ENCODE measurements around the gene SLC13A1.

SLC13A1 gene

GRCh38 chr7:123220396-123220795, 20.6 kb upstream of the SLC13A1 start (continued):
- no peak for TF ChIP-seq ZNF776 (tag by site-specific recombination; IDR thresholded peaks at IDR 0.05; ENCODE audit: borderline replicate concordance)

DNA sequence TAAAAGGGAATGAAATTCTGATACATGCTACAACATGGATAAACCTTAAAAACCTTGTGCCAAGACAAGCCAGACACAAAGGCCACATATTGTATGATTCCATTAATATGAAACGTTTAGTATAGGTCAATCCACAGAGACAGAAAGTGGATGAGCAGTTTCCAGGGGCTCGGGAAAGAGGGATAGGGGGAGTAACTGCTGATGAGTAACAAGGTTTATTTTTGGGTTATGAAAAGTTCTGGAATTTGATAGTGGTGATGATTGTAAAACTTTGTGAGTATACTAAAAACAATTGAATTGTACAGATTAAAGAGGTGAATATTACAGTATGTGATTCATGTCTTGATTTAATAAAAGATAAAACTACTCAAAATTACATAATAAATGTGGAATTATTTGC, 19.1 kb upstream of the SLC13A1 start:
- Histone ChIP-seq H3K27ac (ENCODE audit: extremely low read depth, low read depth, low read length) (no peak overlapping the region), H3K36me3 (ENCODE audit: control insufficient read depth in 2 of 2, insufficient read depth in 1 of 2, low read length in 2 of 2) (no peaks in the 10 kb centered on the region), H3K9me3 (ENCODE audit: control insufficient read depth, insufficient read depth, low read depth, low read length) (no peaks in the 10 kb centered on the region), H3K4me1 (ENCODE audit: control insufficient read depth, insufficient read depth, low read length) (no peaks in the 10 kb centered on the region), H3K4me3 (ENCODE audit: low read depth, low read length) (no peak overlapping the region)
- POLR2A ChIA-PET: no interaction called here
- CTCF ChIA-PET: no interaction called here
- TF ChIP-seq ZSCAN4 (tag by site-specific recombination; IDR thresholded peaks at IDR 0.05) (no peak), YY1 (tag by site-specific recombination; IDR thresholded peaks at IDR 0.05) (no peak), ZNF155 (tag by site-specific recombination; IDR thresholded peaks at IDR 0.05) (no peak), ZBTB6 (tag by site-specific recombination; IDR thresholded peaks at IDR 0.05) (no peak)

- Histone ChIP-seq H3K36me3 (ENCODE audit: control insufficient read depth in 2 of 2, insufficient read depth in 1 of 2, low read length in 2 of 2) (no peaks in the 10 kb centered on the region), H3K9me3 (ENCODE audit: control insufficient read depth, insufficient read depth, low read depth, low read length) (no peaks in the 10 kb centered on the region), H3K27ac (ENCODE audit: extremely low read depth, low read depth, low read length) (no peak overlapping the region), H3K4me3 (ENCODE audit: low read depth, low read length) (no peak overlapping the region), H3K4me1 (ENCODE audit: control insufficient read depth, insufficient read depth, low read length) (no peaks in the 10 kb centered on the region)
- TF ChIP-seq MEIS1 (CRISPR knock-in tag; IDR thresholded peaks at IDR 0.05; ENCODE audit: borderline replicate concordance) (no peak), ZNF521 (tag by site-specific recombination; IDR thresholded peaks at IDR 0.05) (no peak), GLIS1 (tag by site-specific recombination; IDR thresholded peaks at IDR 0.05) (no peak), HOXA7 (CRISPR knock-in tag; IDR thresholded peaks at IDR 0.05; ENCODE audit: borderline replicate concordance) (no peak)
- TF ChIP-seq, protein P1, sequence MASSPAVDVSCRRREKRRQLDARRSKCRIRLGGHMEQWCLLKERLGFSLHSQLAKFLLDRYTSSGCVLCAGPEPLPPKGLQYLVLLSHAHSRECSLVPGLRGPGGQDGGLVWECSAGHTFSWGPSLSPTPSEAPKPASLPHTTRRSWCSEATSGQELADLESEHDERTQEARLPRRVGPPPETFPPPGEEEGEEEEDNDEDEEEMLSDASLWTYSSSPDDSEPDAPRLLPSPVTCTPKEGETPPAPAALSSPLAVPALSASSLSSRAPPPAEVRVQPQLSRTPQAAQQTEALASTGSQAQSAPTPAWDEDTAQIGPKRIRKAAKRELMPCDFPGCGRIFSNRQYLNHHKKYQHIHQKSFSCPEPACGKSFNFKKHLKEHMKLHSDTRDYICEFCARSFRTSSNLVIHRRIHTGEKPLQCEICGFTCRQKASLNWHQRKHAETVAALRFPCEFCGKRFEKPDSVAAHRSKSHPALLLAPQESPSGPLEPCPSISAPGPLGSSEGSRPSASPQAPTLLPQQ (tag by site-specific recombination; IDR thresholded peaks at IDR 0.05): no peak
- CTCF ChIA-PET: interaction anchor here (0.6 kb wide), 1 partner anchor 13 kb away, joined by 6 read pairs; no protein-coding TSS in a partner anchor
- POLR2A ChIA-PET: no interaction called here
These were observed 17.1 kb upstream of the SLC13A1 start for GRCh38 chr7:123216825-123217224.

- ChIA-PET CTCF (interaction anchor here (0.7 kb wide), 1 partner anchor 37 kb away, joined by 3 read pairs; no protein-coding TSS in a partner anchor), POLR2A (no interaction called here)
- Histone ChIP-seq H3K36me3 (ENCODE audit: control insufficient read depth in 2 of 2, insufficient read depth in 1 of 2, low read length in 2 of 2) (no peaks in the 10 kb centered on the region), H3K4me3 (ENCODE audit: low read depth, low read length) (no peak overlapping the region), H3K9me3 (ENCODE audit: control insufficient read depth, insufficient read depth, low read depth, low read length) (no peaks in the 10 kb centered on the region), H3K27ac (ENCODE audit: extremely low read depth, low read depth, low read length) (no peak overlapping the region), H3K4me1 (ENCODE audit: control insufficient read depth, insufficient read depth, low read length) (no peaks in the 10 kb centered on the region)
- TF ChIP-seq ZNF707 (tag by site-specific recombination; IDR thresholded peaks at IDR 0.05): peak; percentile 86
- no peak for TF ChIP-seq ZNF16 (tag by site-specific recombination; IDR thresholded peaks at IDR 0.05; ENCODE audit: low read depth)
These were observed 15.6 kb upstream of the SLC13A1 start for GRCh38 chr7:123215350-123215749.

DNA sequence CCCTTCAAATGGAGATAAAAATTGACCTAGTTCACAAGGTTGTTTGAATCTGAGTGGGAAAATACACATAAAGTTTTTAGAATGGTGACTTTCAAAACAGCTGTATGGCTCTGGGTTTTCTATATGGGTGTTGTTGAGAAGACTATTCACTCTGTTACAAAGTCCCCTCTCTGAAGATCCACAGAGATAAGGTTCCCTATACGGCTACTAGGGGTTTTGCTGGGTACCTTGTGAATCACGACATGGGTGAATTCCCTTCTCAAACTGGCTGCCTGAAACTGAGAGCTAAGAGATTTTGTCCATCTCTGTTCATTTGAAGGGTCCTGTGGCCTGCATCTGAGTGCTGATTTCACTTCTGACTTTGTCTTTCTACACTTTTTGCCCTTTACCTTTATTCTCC, 11.8 kb upstream of the SLC13A1 start:
- Histone ChIP-seq H3K27ac (ENCODE audit: extremely low read depth, low read depth, low read length) (no peak overlapping the region), H3K9me3 (ENCODE audit: control insufficient read depth, insufficient read depth, low read depth, low read length) (no peaks in the 10 kb centered on the region), H3K36me3 (ENCODE audit: control insufficient read depth in 2 of 2, insufficient read depth in 1 of 2, low read length in 2 of 2) (no peaks in the 10 kb centered on the region), H3K4me3 (ENCODE audit: low read depth, low read length) (no peak overlapping the region), H3K4me1 (ENCODE audit: control insufficient read depth, insufficient read depth, low read length) (no peaks in the 10 kb centered on the region)
- POLR2A ChIA-PET: no interaction called here
- TF ChIP-seq ZNF16 (tag by site-specific recombination; IDR thresholded peaks at IDR 0.05; ENCODE audit: low read depth) (no peak), ZSCAN5A (tag by site-specific recombination; IDR thresholded peaks at IDR 0.05) (no peak), ZNF416 (tag by site-specific recombination; IDR thresholded peaks at IDR 0.05) (no peak)
- CTCF ChIA-PET: interaction anchor here (0.7 to 2.7 kb wide), 3 partner anchors 10 to 155 kb away, joined by 3 to 11 read pairs (median 4); no protein-coding TSS in a partner anchor
